Measurements from ENCODE around the gene OPRD1.

The OPRD1 gene

GRCh38 chr1:28917757-28918118 is 105.8 kb downstream of the OPRD1 start:
- Histone ChIP-seq H3K9ac (ENCODE audit: low read length) (no peak overlapping the region), H2AFZ (ENCODE audit: low read depth, low read length) (no peak overlapping the region), H3K4me1 (ENCODE audit: low read length) (peaks cover 13% of the 10 kb centered on the region), H3K9me3 (ENCODE audit: insufficient read depth, low read length) (no peaks in the 10 kb centered on the region), H3K79me2 (ENCODE audit: low read length) (peaks cover 54% of the 10 kb centered on the region), H3K36me3 (replicated peaks; ENCODE audit: low read depth, low read length) (no peaks in the 10 kb centered on the region), H3K27ac (ENCODE audit: low read length) (no peak overlapping the region), H4K20me1 (ENCODE audit: insufficient read depth, low read length) (peaks cover 17% of the 10 kb centered on the region), H3K4me3 (ENCODE audit: low read length) (no peak overlapping the region), H3K27me3 (ENCODE audit: low read depth, low read length) (no peaks in the 10 kb centered on the region), H3K4me2 (ENCODE audit: low read length) (no peak overlapping the region)
- TF ChIP-seq, protein P1, sequence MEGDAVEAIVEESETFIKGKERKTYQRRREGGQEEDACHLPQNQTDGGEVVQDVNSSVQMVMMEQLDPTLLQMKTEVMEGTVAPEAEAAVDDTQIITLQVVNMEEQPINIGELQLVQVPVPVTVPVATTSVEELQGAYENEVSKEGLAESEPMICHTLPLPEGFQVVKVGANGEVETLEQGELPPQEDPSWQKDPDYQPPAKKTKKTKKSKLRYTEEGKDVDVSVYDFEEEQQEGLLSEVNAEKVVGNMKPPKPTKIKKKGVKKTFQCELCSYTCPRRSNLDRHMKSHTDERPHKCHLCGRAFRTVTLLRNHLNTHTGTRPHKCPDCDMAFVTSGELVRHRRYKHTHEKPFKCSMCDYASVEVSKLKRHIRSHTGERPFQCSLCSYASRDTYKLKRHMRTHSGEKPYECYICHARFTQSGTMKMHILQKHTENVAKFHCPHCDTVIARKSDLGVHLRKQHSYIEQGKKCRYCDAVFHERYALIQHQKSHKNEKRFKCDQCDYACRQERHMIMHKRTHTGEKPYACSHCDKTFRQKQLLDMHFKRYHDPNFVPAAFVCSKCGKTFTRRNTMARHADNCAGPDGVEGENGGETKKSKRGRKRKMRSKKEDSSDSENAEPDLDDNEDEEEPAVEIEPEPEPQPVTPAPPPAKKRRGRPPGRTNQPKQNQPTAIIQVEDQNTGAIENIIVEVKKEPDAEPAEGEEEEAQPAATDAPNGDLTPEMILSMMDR (IDR thresholded peaks at IDR 0.05; ENCODE audit: low read depth, low read length): no peak
- no peak for TF ChIP-seq EZH2phosphoT487 (IDR thresholded peaks at IDR 0.05; ENCODE audit: low read depth)
